SK-N-SH (cell line): ENCODE results near the gene ARHGAP40. TPM values are rescaled to one million over a fixed set of nuclear protein-coding genes. Genes with fewer than 3 reads are reported as not detected.

Source experiments
- CTCF ChIA-PET: fragments of 300-600, 350-600 bp; formaldehyde crosslinking; extraction: SDS; loops from one replicate; lab custom pipeline; 2021; lab: Yijun Ruan, JAX
- POLR2A ChIA-PET: fragments of 350-600 bp; sonication (Branson Sonifier 250); formaldehyde crosslinking; extraction: SDS; loops from one replicate; lab custom pipeline; 2020; ENCODE audit warnings: antibody characterized with exemption, inconsistent platforms; lab: Yijun Ruan, JAX
- DNase-seq: peaks from one replicate; pipeline ENCODE4 v3.0.0; 2012
- H2AFZ ChIP-seq: fragments of 200-600 bp; sonication (generic); 2 replicates; pipeline ENCODE4 v1.8.1; 2016; ENCODE audit warnings: antibody characterized with exemption, mild to moderate bottlenecking, low read depth
- H3F3A ChIP-seq: fragments of 200-600 bp; sonication (generic); replicated peaks from 2 replicates; pipeline ENCODE3; 2016; ENCODE audit warnings: antibody characterized with exemption, mild to moderate bottlenecking; ENCODE audit not compliant: insufficient read depth
- H3K27ac ChIP-seq, 2 experiments: fragments of 200-500 bp in 1 of 2; fragments of 200-600 bp in 1 of 2; sonication (Bioruptor generic) in 1 of 2; sonication (generic), shearing (Covaris generic) in 1 of 2; 2 replicates each; pipeline versions ENCODE4 v1.5.1 to v1.6.1; 2014 to 2016; ENCODE audit warnings: low read depth in 2 of 2, inconsistent platforms in 1 of 2, low read length in 1 of 2, mild to moderate bottlenecking in 1 of 2, mixed read lengths in 1 of 2
- H3K27me3 ChIP-seq: fragments of 200-600 bp; sonication (generic), shearing (Covaris generic); 2 replicates; pipeline ENCODE4 v1.6.1; 2016; ENCODE audit warnings: mixed run types; ENCODE audit not compliant: insufficient read depth
- H3K36me3 ChIP-seq, 2 experiments: fragments of 200-500 bp in 1 of 2; fragments of 200-600 bp in 1 of 2; sonication (Bioruptor generic) in 1 of 2; sonication (generic) in 1 of 2; replicated peaks in 1 of 2; 2 replicates each; pipeline versions ENCODE3 to v1.5.1; 2014 to 2016; ENCODE audit warnings: low read length in 1 of 2, mild to moderate bottlenecking in 1 of 2; ENCODE audit not compliant: insufficient read depth in 2 of 2, control insufficient read depth in 1 of 2
- H3K4me1 ChIP-seq, 2 experiments: fragments of 200-500 bp in 1 of 2; fragments of 200-600 bp in 1 of 2; sonication (Bioruptor generic) in 1 of 2; sonication (generic), shearing (Covaris generic) in 1 of 2; 2 replicates each; pipeline versions ENCODE4 v1.5.1 to v1.6.1; 2014 to 2016; ENCODE audit warnings: low read depth in 1 of 2, low read length in 1 of 2, mixed run types in 1 of 2; ENCODE audit not compliant: insufficient read depth in 2 of 2, control insufficient read depth in 1 of 2
- H3K4me2 ChIP-seq: fragments of 200-600 bp; sonication (generic), shearing (Covaris generic); 2 replicates; pipeline ENCODE4 v1.6.1; 2017; ENCODE audit warnings: mixed run types
- H3K4me3 ChIP-seq, 2 experiments: fragments of 200-500 bp in 1 of 2; fragments of 200-600 bp in 1 of 2; sonication (Bioruptor generic) in 1 of 2; sonication (generic), shearing (Covaris generic) in 1 of 2; 2 replicates each; pipeline versions ENCODE4 v1.5.1 to v1.8.1; 2014 to 2016; ENCODE audit warnings: low read depth in 2 of 2, inconsistent platforms in 1 of 2, low read length in 1 of 2, mild to moderate bottlenecking in 1 of 2, mixed read lengths in 1 of 2, moderate library complexity in 1 of 2
- H3K79me2 ChIP-seq: fragments of 200-600 bp; sonication (generic); 2 replicates; pipeline ENCODE4 v1.8.1; 2017; ENCODE audit warnings: mild to moderate bottlenecking; ENCODE audit not compliant: insufficient read depth
- H3K9ac ChIP-seq: fragments of 200-600 bp; sonication (generic); 2 replicates; pipeline ENCODE4 v1.6.1; 2017; ENCODE audit warnings: mixed run types
- H3K9me2 ChIP-seq: fragments of 200-600 bp; sonication (generic); 2 replicates; pipeline ENCODE4 v1.6.1; 2017; ENCODE audit warnings: mixed run types
- H3K9me3 ChIP-seq: fragments of 200-600 bp; sonication (generic); 2 replicates; pipeline ENCODE4 v1.6.1; 2017; ENCODE audit warnings: mixed run types, mild to moderate bottlenecking, moderate library complexity
- H4K20me1 ChIP-seq: fragments of 200-600 bp; sonication (generic); 2 replicates; pipeline ENCODE4 v1.6.1; 2017; ENCODE audit warnings: mild to moderate bottlenecking, mixed run types; ENCODE audit not compliant: insufficient read depth
- EZH2phosphoT487 ChIP-seq: fragments of 200-600 bp; sonication (generic); IDR thresholded peaks from 2 replicates; pipeline ENCODE4 v1.6.1; 2017; ENCODE audit warnings: low read depth, mixed run types, mild to moderate bottlenecking, antibody characterized with exemption, moderate library complexity, borderline replicate concordance
- FOXM1 ChIP-seq: IDR thresholded peaks from 2 replicates; pipeline ENCODE4 v1.4.0; 2012; ENCODE audit warnings: low read depth, mild to moderate bottlenecking
- GATA2 ChIP-seq: sonication (generic); formaldehyde crosslinking; IDR thresholded peaks from 2 replicates; pipeline ENCODE4 v1.5.0; 2020; ENCODE audit warnings: mild to moderate bottlenecking, missing genetic modification reagents
- IRF3 ChIP-seq: fragments of 150-350 bp; IDR thresholded peaks from 2 replicates; pipeline ENCODE4 v1.6.1; 2016; ENCODE audit warnings: mild to moderate bottlenecking, low read depth, low read length
- MEF2A ChIP-seq: IDR thresholded peaks from 2 replicates; pipeline ENCODE4 v1.4.0; 2012; ENCODE audit warnings: low read depth, borderline replicate concordance
- NFIC ChIP-seq: IDR thresholded peaks from 2 replicates; pipeline ENCODE4 v1.4.0; 2012; ENCODE audit warnings: borderline replicate concordance
- PBX3 ChIP-seq: IDR thresholded peaks from 2 replicates; pipeline ENCODE4; 2012
- POLR2AphosphoS5 ChIP-seq: IDR thresholded peaks from 2 replicates; pipeline ENCODE4 v1.6.1; 2012; ENCODE audit warnings: low read depth, low read length
- REST ChIP-seq: IDR thresholded peaks from 2 replicates; pipeline ENCODE4 v1.6.1; 2012; ENCODE audit warnings: mild to moderate bottlenecking, low read depth, low read length, moderate library complexity
- WGBS: methylation state at CpG from one replicate; pipeline ENCODE4 v1.1.6; 2017; ENCODE audit warnings: low lambda C conversion rate; 5-methylcytosine and 5-hydroxymethylcytosine counted together
- polyA plus RNA-seq, 3 experiments: library from polyadenylated mRNA; depleted of rRNA; stranded (reverse); fragments of >200 nt; gene quantifications; 2 replicates each; pipeline ENCODE4 v1.2.3, GENCODE V29; 2012

ARHGAP40 gene
- polyA plus RNA-seq, 1 of the 3 experiments (the other 2 are of a cell fraction): 0.02 TPM

- no peak for TF ChIP-seq REST
- TF ChIP-seq EZH2phosphoT487: no peak
These were observed 46.6 kb upstream of the ARHGAP40 start (continued) for GRCh38 chr20:38554986-38555385.

DNA sequence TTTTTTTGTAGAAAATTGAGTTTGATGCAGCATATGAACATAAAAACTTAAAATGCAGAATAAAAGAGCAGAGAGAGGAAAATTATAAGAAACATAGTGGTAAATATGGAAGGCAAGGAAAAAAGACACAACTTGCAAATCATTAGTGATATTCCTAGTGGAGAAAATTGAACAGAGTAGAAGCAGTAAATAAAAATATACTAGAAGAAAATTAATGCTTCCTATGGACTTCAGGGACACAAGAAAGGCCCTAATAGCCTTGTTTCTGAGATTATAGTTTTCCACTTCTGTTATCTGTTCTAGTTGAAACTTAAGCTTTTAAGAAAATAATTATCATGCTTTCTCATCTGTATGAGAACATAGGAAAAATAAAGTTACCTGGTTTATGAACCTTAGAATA lies 46.2 kb upstream of the ARHGAP40 start:
- Histone ChIP-seq H3K9me3 (no peaks in the 10 kb centered on the region), H3F3A (no peaks in the 10 kb centered on the region), H3K4me2 (no peak overlapping the region), H3K4me3 (no peak overlapping the region), H4K20me1 (no peaks in the 10 kb centered on the region), H3K9me2 (no peaks in the 10 kb centered on the region), H3K36me3 (peaks cover 88% of the 10 kb centered on the region in 2 experiments), H3K4me1 (0 out of 4 replicates have a peak, but pooled peaks cover 0 to 4% of the 10 kb centered on the region in 2 experiments), H3K79me2 (no peaks in the 10 kb centered on the region), H3K27ac (no peak overlapping the region), H3K27me3 (no peaks in the 10 kb centered on the region), H3K9ac (no peak overlapping the region), H2AFZ (no peak overlapping the region)
- no peak for TF ChIP-seq REST
- CTCF ChIA-PET: interaction anchor here (1.3 kb wide), 1 partner anchor 34 kb away, joined by 3 read pairs; no protein-coding TSS in a partner anchor
- DNase-seq: no peak
- POLR2A ChIA-PET: no interaction called here

DNA sequence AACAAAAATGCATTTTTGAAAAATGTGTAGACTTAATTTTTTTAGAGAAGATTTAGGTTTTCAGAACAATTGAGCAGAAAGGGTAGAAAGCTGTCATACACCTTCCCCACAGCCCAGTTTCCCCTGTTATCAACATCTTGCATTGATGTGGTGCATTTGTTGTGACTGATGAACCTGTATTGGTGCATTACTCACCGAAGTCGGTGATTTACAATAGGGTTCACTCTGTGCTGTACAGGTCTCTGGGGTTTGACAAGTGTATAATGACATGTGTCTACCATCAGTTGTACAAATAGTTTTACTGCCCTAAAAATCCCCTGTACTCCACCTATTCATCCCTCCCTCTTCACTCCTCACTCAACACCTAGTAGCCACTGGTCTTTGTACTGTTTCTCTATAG lies 44.4 kb upstream of the ARHGAP40 start:
- WGBS: 86% methylated on average over 2 of the region's 2 CpGs
- no peak overlapping the region for H3K4me3 ChIP-seq
- TF ChIP-seq MEF2A (no peak), FOXM1 (no peak), POLR2AphosphoS5 (no peak), NFIC (no peak), IRF3 (no peak), EZH2phosphoT487 (no peak), GATA2 (CRISPR knock-in tag) (no peak), REST (no peak), PBX3 (no peak)

More for the DNA sequence above, 44.4 kb upstream of the ARHGAP40 start:
- Histone ChIP-seq H3K79me2 (0 out of 2 replicates have a peak, but pooled peaks cover 5% of the 10 kb centered on the region), H3K9me3 (no peaks in the 10 kb centered on the region), H3F3A (no peaks in the 10 kb centered on the region), H3K4me1 (0 out of 4 replicates have a peak, but pooled peaks cover 0 to 4% of the 10 kb centered on the region in 2 experiments), H4K20me1 (no peaks in the 10 kb centered on the region), H2AFZ (no peak overlapping the region), H3K27ac (no peak overlapping the region), H3K27me3 (no peaks in the 10 kb centered on the region), H3K9me2 (no peaks in the 10 kb centered on the region), H3K36me3 (peaks cover 81 to 82% of the 10 kb centered on the region in 2 experiments), H3K9ac (no peak overlapping the region), H3K4me2 (no peak overlapping the region)
- no peak for DNase-seq
- ChIA-PET CTCF (interaction anchor here (0.9 kb wide), 1 partner anchor 122 kb away, joined by 3 read pairs; the partner anchor contains the start of gene SNHG17), POLR2A (no interaction called here)
